Breast epithelium (tissue), 4 donors: ENCODE results near the gene KCTD18. TPM values are rescaled to one million over a fixed set of nuclear protein-coding genes. Genes with fewer than 3 reads are reported as not detected.

Experiments used
- DNase-seq, 2 donors: peaks; one replicate each; pipeline ENCODE4 v3.0.0-alpha.2; 2019; ENCODE audit warnings: low spot score in 2 of 2
- H3K27ac ChIP-seq, 2 donors: fragments of 200-600 bp; sonication (generic) in 1 of 2; one replicate each; pipeline ENCODE4 v1.5.1; 2016 to 2019; ENCODE audit warnings: mild to moderate bottlenecking in 1 of 2
- H3K27me3 ChIP-seq, 2 donors: fragments of 200-600 bp; sonication (generic) in 1 of 2; one replicate each; pipeline versions ENCODE4 v1.5.1 to v1.6.0; 2017 to 2019; ENCODE audit warnings: control low read depth in 1 of 2, mild to moderate bottlenecking in 1 of 2
- H3K36me3 ChIP-seq: fragments of 200-600 bp; one replicate; pipeline ENCODE4 v1.5.1; 2019
- H3K4me1 ChIP-seq, 2 donors: fragments of 200-600 bp; sonication (generic); one replicate each; pipeline ENCODE4 v1.5.1; 2016 to 2019; ENCODE audit warnings: control low read depth in 1 of 2
- H3K4me3 ChIP-seq, 3 donors: fragments of 200-600 bp; sonication (generic); 1 replicate in 2 of 3; 2 replicates in 1 of 3; pipeline ENCODE4 v1.5.1; 2016 to 2019; ENCODE audit warnings: mild to moderate bottlenecking in 3 of 3, moderate library complexity in 2 of 3
- H3K9me3 ChIP-seq, 2 donors: fragments of 200-600 bp; sonication (generic) in 1 of 2; one replicate each; pipeline ENCODE4 v1.5.1; 2016 to 2019; ENCODE audit warnings: control low read depth in 1 of 2
- POLR2A ChIP-seq: fragments of 450-650 bp; IDR thresholded peaks from one replicate; pipeline ENCODE4 v1.6.1; 2016; ENCODE audit warnings: antibody characterized with exemption, mild to moderate bottlenecking, moderate library complexity
- POLR2AphosphoS5 ChIP-seq, 3 donors: sonication (generic); formaldehyde crosslinking; IDR thresholded peaks; one replicate each; pipeline ENCODE4 v1.6.1; 2017; ENCODE audit warnings: antibody characterized with exemption in 3 of 3
- intact Hi-C: fragments of 100-400 bp; cut with DNase I; formaldehyde crosslinking; loops from one replicate; pipeline ENCODE4 v1.15.1; 2023; ENCODE audit warnings: low total_unique reads
- total RNA-seq, 3 donors: library from RNA; depleted of rRNA; stranded (reverse); fragments of >200 nt; gene quantifications; one replicate each; pipeline ENCODE4 v1.1.0, GENCODE V29; 2016
- TF ChIP-seq, protein P1 (sequence below), 3 donors: fragments of 450-650 bp; IDR thresholded peaks; one replicate each; pipeline ENCODE4 v1.5.1; 2016 to 2017; ENCODE audit warnings: antibody characterized with exemption in 3 of 3, mild to moderate bottlenecking in 3 of 3, moderate library complexity in 3 of 3

KCTD18 gene
- total RNA-seq, 3 donors from 2014 or later = 15.7 to 28.2 (median 23.3) TPM

GRCh38 chr2:200490001-200490400, 19.9 kb downstream of the KCTD18 start:
- no peak overlapping the region for H3K4me3 ChIP-seq
- H3K36me3 ChIP-seq = peaks cover 9% of the 10 kb centered on the region
- no peaks in the 10 kb centered on the region for H3K4me1 ChIP-seq
- TF ChIP-seq POLR2A (no peak), POLR2AphosphoS5 (IDR thresholded peaks at IDR 0.05) (no peak)
- TF ChIP-seq, protein P1, sequence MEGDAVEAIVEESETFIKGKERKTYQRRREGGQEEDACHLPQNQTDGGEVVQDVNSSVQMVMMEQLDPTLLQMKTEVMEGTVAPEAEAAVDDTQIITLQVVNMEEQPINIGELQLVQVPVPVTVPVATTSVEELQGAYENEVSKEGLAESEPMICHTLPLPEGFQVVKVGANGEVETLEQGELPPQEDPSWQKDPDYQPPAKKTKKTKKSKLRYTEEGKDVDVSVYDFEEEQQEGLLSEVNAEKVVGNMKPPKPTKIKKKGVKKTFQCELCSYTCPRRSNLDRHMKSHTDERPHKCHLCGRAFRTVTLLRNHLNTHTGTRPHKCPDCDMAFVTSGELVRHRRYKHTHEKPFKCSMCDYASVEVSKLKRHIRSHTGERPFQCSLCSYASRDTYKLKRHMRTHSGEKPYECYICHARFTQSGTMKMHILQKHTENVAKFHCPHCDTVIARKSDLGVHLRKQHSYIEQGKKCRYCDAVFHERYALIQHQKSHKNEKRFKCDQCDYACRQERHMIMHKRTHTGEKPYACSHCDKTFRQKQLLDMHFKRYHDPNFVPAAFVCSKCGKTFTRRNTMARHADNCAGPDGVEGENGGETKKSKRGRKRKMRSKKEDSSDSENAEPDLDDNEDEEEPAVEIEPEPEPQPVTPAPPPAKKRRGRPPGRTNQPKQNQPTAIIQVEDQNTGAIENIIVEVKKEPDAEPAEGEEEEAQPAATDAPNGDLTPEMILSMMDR (IDR thresholded peaks at IDR 0.05) = no peak
- H3K27me3 ChIP-seq = no peaks in the 10 kb centered on the region
- no peak overlapping the region for H3K27ac ChIP-seq
- H3K9me3 ChIP-seq = no peaks in the 10 kb centered on the region
- intact Hi-C loops = no loop called here
- no peak for DNase-seq

GRCh38 chr2:200488169-200488568, 21.7 kb downstream of the KCTD18 start:
- Histone ChIP-seq H3K27me3 (no peaks in the 10 kb centered on the region), H3K9me3 (no peaks in the 10 kb centered on the region), H3K36me3 (peaks cover 9% of the 10 kb centered on the region), H3K4me3 (no peak overlapping the region), H3K4me1 (no peaks in the 10 kb centered on the region), H3K27ac (no peak overlapping the region)
- intact Hi-C loops = no loop called here
- DNase-seq = no peak
- TF ChIP-seq POLR2AphosphoS5 (IDR thresholded peaks at IDR 0.05) (no peak), POLR2A (no peak)
- TF ChIP-seq, protein P1 (IDR thresholded peaks at IDR 0.05) = no peak

GRCh38 chr2:200486529-200486928, 23.3 kb downstream of the KCTD18 start:
- TF ChIP-seq POLR2A = no peak
- no peak for TF ChIP-seq POLR2AphosphoS5 (IDR thresholded peaks at IDR 0.05)
- TF ChIP-seq, protein P1 (IDR thresholded peaks at IDR 0.05) = no peak
- intact Hi-C loops = no loop called here

DNA sequence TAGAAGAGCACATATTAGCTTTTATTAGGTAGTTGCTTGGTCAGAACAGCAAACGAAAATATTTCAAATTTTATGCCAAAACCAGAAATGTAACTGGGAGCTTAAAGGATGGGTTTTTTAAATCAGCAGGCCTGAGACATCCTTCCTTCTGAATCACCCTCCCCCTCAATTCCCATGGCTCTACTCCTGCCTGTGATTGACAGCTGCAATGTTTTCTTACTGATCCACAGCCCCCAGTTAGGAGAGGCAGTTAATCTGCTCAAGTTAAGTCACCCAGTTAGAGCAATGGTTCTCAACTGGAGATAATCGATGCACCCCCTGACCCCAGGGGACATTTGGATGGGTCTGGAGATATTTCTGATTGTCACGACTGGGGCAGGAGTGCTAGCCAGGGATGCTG, 24.9 kb downstream of the KCTD18 start:
- Histone ChIP-seq H3K9me3 (no peaks in the 10 kb centered on the region), H3K36me3 (peaks cover under 1% of the 10 kb centered on the region), H3K27me3 (no peaks in the 10 kb centered on the region), H3K4me3 (no peak overlapping the region), H3K4me1 (no peaks in the 10 kb centered on the region), H3K27ac (no peak overlapping the region)
- DNase-seq = no peak
- TF ChIP-seq POLR2AphosphoS5 (IDR thresholded peaks at IDR 0.05) (no peak), POLR2A (no peak)
- TF ChIP-seq, protein P1 (IDR thresholded peaks at IDR 0.05) = no peak
- intact Hi-C loops = no loop called here

More at GRCh38 chr2:200486529-200486928, 23.3 kb downstream of the KCTD18 start:
- Histone ChIP-seq H3K4me3 (no peak overlapping the region), H3K27ac (no peak overlapping the region), H3K9me3 (no peaks in the 10 kb centered on the region), H3K27me3 (no peaks in the 10 kb centered on the region), H3K36me3 (peaks cover 5% of the 10 kb centered on the region), H3K4me1 (no peaks in the 10 kb centered on the region)
- no peak for DNase-seq

DNA sequence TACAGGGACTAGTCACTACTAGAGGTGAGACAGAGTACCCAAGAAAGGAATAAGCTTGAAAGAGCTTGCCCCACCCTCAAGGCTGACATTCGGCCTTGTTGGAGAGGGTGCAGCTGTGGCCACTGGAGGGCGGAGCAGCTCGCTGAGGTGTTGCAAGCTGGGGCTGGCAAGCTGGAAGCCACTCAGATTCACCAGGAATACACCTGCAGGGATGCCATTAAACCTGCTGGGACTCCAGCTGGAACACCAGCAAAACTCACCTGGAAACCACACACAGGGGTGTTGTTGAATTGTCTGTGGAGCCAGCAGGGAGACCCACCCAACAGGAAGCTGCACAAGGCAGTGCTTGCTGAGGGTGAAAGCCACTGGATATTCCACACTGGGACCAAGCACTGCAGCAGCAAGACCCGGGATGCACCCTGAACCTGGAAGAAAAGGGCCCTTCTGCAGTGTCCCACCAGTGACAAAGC, 26.1 kb downstream of the KCTD18 start:
- no peaks in the 10 kb centered on the region for H3K27me3 ChIP-seq
- no peaks in the 10 kb centered on the region for H3K4me1 ChIP-seq
- intact Hi-C loops = no loop called here
- no peaks in the 10 kb centered on the region for H3K36me3 ChIP-seq
- no peak overlapping the region for H3K4me3 ChIP-seq
- H3K9me3 ChIP-seq = no peaks in the 10 kb centered on the region
- no peak for DNase-seq
- H3K27ac ChIP-seq = no peak overlapping the region
- TF ChIP-seq, protein P1 (IDR thresholded peaks at IDR 0.05) = no peak
- TF ChIP-seq POLR2A (no peak), POLR2AphosphoS5 (IDR thresholded peaks at IDR 0.05) (no peak)
